Erythroblast (primary cell): Measurements from ENCODE around the gene IBTK.

Experiments used
- GATA1 ChIP-seq: IDR thresholded peaks from 2 replicates; pipeline ENCODE4 v1.6.1; 2011; ENCODE audit warnings: low read depth, mild to moderate bottlenecking, control low read depth, low read length, moderate library complexity
- POLR2A ChIP-seq: IDR thresholded peaks from 2 replicates; pipeline ENCODE4 v1.6.1; 2011; ENCODE audit warnings: mild to moderate bottlenecking, low read length

DNA sequence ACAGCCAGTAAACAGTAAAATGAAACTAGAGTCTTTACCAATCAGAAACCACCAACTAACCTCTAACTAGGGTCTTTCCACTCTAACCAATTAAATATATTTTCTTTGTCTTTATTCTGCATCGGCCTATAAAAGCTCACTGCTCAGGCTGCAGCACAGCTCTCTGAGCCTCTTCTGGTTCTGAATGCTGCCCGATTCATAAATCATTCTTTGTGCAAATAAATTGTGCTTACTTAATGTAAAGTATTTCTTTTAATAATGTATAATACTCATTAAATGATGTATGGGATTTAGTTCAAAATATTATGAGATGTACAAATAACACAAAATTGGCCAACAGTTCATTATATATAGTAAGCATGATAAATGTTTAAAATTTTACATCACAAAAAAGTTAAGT is 7.9 kb downstream of the IBTK start:
- TF ChIP-seq POLR2A (no peak), GATA1 (no peak)
